ENCODE results near the gene ZSCAN18.

GRCh38 chr19:58093071-58093470 lies 5.0 kb downstream of the ZSCAN18 start:
- TF ChIP-seq CTCF (IDR thresholded peaks at IDR 0.05) (no peak), POLR2A (IDR thresholded peaks at IDR 0.05) (no peak)
